Astrocyte (in vitro differentiated cells and primary cell): ENCODE measurements around the gene PTCH2.

Experiments
- CTCF ChIP-seq: IDR thresholded peaks from 2 replicates; pipeline ENCODE4 v1.5.1; 2011; ENCODE audit warnings: low read depth, mild to moderate bottlenecking, inconsistent platforms, low read length, moderate library complexity; ENCODE audit not compliant: insufficient read depth
- EZH2 ChIP-seq: IDR thresholded peaks from 2 replicates; pipeline ENCODE4 v1.6.1; 2012; ENCODE audit warnings: mild to moderate bottlenecking, low read length, inconsistent platforms; ENCODE audit not compliant: insufficient read depth

GRCh38 chr1:44828003-44828651 is 14.9 kb downstream of the PTCH2 start:
- TF ChIP-seq CTCF (no peak), EZH2 (no peak)
